ENCODE data around the gene GSG1. TPM values are rescaled to one million over a fixed set of nuclear protein-coding genes. Genes with fewer than 3 reads are reported as not detected.

Gene GSG1
- polyA plus RNA-seq, 3 donors, result not detected

DNA sequence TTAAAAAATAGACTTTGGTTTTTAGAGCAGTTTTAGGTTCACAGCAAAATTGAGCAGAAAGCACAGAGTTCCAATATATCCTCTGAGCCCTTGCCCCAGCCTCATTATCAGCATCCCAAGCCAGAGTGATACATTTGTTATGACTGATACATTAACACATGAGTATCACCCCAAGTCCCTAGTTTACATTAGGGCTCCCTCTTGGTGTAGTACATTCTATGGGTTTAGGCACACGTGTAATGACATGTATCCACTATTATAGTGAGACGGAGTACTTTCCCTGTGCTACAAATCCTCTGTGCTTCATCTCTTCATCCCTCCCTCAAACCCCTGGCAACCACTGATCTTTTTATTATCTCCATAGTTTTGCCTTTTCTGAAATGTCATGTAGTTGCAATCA is 22.5 kb upstream of the GSG1 start:
- H3K4me3 Mint-ChIP-seq, result no peak overlapping the region
- no peak overlapping the region for H3K4me3 ChIP-seq (replicated peaks in 1 of 3; ENCODE audit: low read depth in 2 of 3, low read length in 3 of 3)
- no CpG with 5 or more reads among the region's 2 CpGs for WGBS (ENCODE audit: insufficient coverage)

GRCh38 chr12:13124656-13125505 is 21.4 kb upstream of the GSG1 start:
- Histone ChIP-seq H3K36me3 (replicated peaks in 1 of 2; ENCODE audit: control insufficient read depth in 1 of 2, insufficient read depth in 2 of 2, low read length in 2 of 2) (no peaks in the 10 kb centered on the region), H3K4me2 (replicated peaks; ENCODE audit: extremely low read depth, low read length, poor library complexity, severe bottlenecking) (no peak overlapping the region), H3K79me2 (ENCODE audit: insufficient read depth, low read length) (no peaks in the 10 kb centered on the region), H3K9me3 (replicated peaks in 1 of 2; ENCODE audit: control insufficient read depth in 1 of 2, insufficient read depth in 1 of 2, low read length in 2 of 2) (no peaks in the 10 kb centered on the region), H3K9ac (ENCODE audit: insufficient read depth, low read length, poor library complexity, severe bottlenecking) (no peak overlapping the region), H4K20me1 (ENCODE audit: insufficient read depth, low read length) (no peaks in the 10 kb centered on the region), H3K4me1 (ENCODE audit: control insufficient read depth in 1 of 2, insufficient read depth in 2 of 2, low read length in 2 of 2) (no peaks in the 10 kb centered on the region), H3K27ac (ENCODE audit: low read depth in 1 of 2, low read length in 2 of 2) (no peak overlapping the region), H3K4me3 (replicated peaks in 1 of 3; ENCODE audit: low read depth in 2 of 3, low read length in 3 of 3) (no peak overlapping the region), H3K27me3 (ENCODE audit: control insufficient read depth in 2 of 2, insufficient read depth in 2 of 2, low read length in 2 of 2) (no peaks in the 10 kb centered on the region), H2AFZ (ENCODE audit: insufficient read depth, low read depth, low read length, poor library complexity, severe bottlenecking) (no peak overlapping the region)
- Mint-ChIP-seq H3K27ac (peak overlapping the region in 2 of 7 donors; percentile 1 to 77), H3K4me3 (no peak overlapping the region), H3K9me3 (no peaks in the 10 kb centered on the region), H3K4me1 (peaks cover 4% of the 10 kb centered on the region), H3K36me3 (no peaks in the 10 kb centered on the region), H3K27me3 (ENCODE audit: low read depth in 3 of 3) (peaks cover 0 to 1% (median 0%) of the 10 kb centered on the region in 3 donors)
- intact Hi-C loops (cut with micrococcal nuclease), result no loop called here
- peak in 2 of 3 donors; percentile 11 to 13 for DNase-seq
- no peak for TF ChIP-seq CTCF (IDR thresholded peaks at IDR 0.05)
- 57% methylated on average over 5 of the region's 8 CpGs for WGBS (ENCODE audit: insufficient coverage)

More for the DNA sequence above, 22.5 kb upstream of the GSG1 start:
- no peaks in the 10 kb centered on the region for H3K79me2 ChIP-seq (ENCODE audit: insufficient read depth, low read length)
- H3K27me3 ChIP-seq (ENCODE audit: control insufficient read depth in 2 of 2, insufficient read depth in 2 of 2, low read length in 2 of 2), result no peaks in the 10 kb centered on the region
- Mint-ChIP-seq H3K27ac (no peak overlapping the region), H3K27me3 (ENCODE audit: low read depth in 3 of 3) (peaks cover 0 to 1% (median 0%) of the 10 kb centered on the region in 3 donors), H3K4me1 (peaks cover 4% of the 10 kb centered on the region), H3K9me3 (no peaks in the 10 kb centered on the region), H3K36me3 (no peaks in the 10 kb centered on the region)
- H3K9me3 ChIP-seq (replicated peaks in 1 of 2; ENCODE audit: control insufficient read depth in 1 of 2, insufficient read depth in 1 of 2, low read length in 2 of 2), result no peaks in the 10 kb centered on the region
- H3K9ac ChIP-seq (ENCODE audit: insufficient read depth, low read length, poor library complexity, severe bottlenecking), result no peak overlapping the region
- intact Hi-C loops (cut with micrococcal nuclease), result no loop called here
- no peak for DNase-seq
- TF ChIP-seq CTCF (IDR thresholded peaks at IDR 0.05), result no peak
- H3K4me1 ChIP-seq (ENCODE audit: control insufficient read depth in 1 of 2, insufficient read depth in 2 of 2, low read length in 2 of 2), result no peaks in the 10 kb centered on the region
- no peak overlapping the region for H3K4me2 ChIP-seq (replicated peaks; ENCODE audit: extremely low read depth, low read length, poor library complexity, severe bottlenecking)
- H3K36me3 ChIP-seq (replicated peaks in 1 of 2; ENCODE audit: control insufficient read depth in 1 of 2, insufficient read depth in 2 of 2, low read length in 2 of 2), result no peaks in the 10 kb centered on the region
- no peak overlapping the region for H2AFZ ChIP-seq (ENCODE audit: insufficient read depth, low read depth, low read length, poor library complexity, severe bottlenecking)
- no peaks in the 10 kb centered on the region for H4K20me1 ChIP-seq (ENCODE audit: insufficient read depth, low read length)
- no peak overlapping the region for H3K27ac ChIP-seq (ENCODE audit: low read depth in 1 of 2, low read length in 2 of 2)

Data from CD14-positive monocyte (primary cell).